ENCODE results near the gene DIP2C.
A peak's percentile ranks its signal among the peaks of the same experiment; 100 is the strongest.

The DIP2C gene

DNA sequence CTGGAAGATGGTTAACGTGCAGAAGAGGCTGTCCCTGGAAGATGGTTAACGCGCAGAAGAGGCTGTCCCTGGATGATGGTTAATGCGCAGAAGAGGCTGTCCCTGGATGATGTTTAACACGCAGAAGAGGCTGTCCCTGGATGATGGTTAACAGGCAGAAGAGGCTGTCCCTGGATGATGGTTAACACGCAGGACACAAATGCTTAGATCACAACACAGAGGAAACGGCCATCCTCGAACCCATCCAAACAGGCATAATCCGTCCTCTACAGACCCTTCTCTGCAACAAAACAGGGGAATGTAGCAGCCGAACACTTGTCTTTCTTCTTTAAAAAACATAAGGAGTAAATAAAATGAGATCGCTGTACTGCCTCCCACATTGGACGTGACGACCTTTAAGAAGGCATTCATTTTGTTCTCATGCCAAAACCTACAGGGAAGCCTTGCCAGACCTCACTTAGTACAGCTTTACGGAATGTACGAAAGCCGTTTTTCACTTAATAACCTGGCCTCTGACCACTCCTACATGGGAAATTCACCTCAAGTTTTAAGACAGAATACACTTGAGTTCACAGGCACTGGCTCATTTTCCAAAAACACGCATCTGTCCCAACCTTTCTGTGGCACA lies 309.0 kb downstream of the DIP2C start:
- Histone ChIP-seq H3K36me3 (ENCODE audit: control insufficient read depth in 2 of 2, insufficient read depth in 2 of 2, low read length in 2 of 2) (peaks cover 27 to 43% of the 10 kb centered on the region in 2 donors), H3K9me3 (ENCODE audit: control insufficient read depth in 2 of 2, low read length in 2 of 2) (no peaks in the 10 kb centered on the region), H3K9ac (ENCODE audit: low read length in 2 of 2) (no peak overlapping the region), H3K27me3 (ENCODE audit: control insufficient read depth in 1 of 2, insufficient read depth in 2 of 2, low read length in 2 of 2) (no peaks in the 10 kb centered on the region), H3K27ac (ENCODE audit: low read length) (peak overlapping the region; percentile 31), H3K4me3 (ENCODE audit: low read length in 2 of 2) (peak overlapping the region in 1 of 2 donors; percentile 57), H3K4me1 (ENCODE audit: control insufficient read depth, insufficient read depth, low read length) (peaks cover 10% of the 10 kb centered on the region)

- H3K36me3 ChIP-seq (ENCODE audit: control insufficient read depth in 2 of 2, insufficient read depth in 2 of 2, low read length in 2 of 2) = peaks cover 27 to 45% of the 10 kb centered on the region in 2 donors
Observed at GRCh38 chr10:378930-379704, 310.4 kb downstream of the DIP2C start.

DNA sequence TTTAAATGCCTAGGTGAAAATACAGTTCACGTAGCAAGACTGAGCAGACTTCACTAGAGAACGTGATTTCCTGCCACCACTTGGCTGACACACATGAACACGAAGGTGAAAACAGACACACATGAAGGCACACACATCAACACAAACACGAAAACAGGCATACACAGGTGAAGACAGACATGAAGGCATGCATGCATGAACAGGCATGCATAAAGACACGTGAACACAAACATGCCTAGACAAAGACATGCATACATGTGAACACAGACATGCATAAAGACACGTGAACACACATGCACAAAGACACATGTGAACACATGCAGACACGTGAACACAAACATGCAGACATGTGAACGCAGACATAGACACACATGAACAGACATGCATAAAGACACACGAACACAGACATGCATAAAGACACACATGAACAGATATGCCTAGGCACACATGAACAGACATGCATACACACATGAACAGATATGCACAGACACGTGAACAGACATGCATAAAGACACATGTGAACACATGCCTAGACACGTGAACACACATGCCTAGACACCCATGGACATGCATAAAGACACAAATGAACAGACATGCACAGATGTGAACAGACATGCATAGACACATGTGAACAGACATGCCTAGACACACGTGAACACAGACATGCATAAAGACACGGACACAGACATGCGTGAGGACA lies 311.1 kb downstream of the DIP2C start:
- Histone ChIP-seq H3K27ac (ENCODE audit: low read length) (no peak overlapping the region), H3K4me1 (ENCODE audit: control insufficient read depth, insufficient read depth, low read length) (peaks cover 21% of the 10 kb centered on the region), H3K9ac (ENCODE audit: low read length in 2 of 2) (no peak overlapping the region), H3K4me3 (ENCODE audit: low read length in 2 of 2) (no peak overlapping the region), H3K36me3 (ENCODE audit: control insufficient read depth in 2 of 2, insufficient read depth in 2 of 2, low read length in 2 of 2) (peaks cover 21 to 40% of the 10 kb centered on the region in 2 donors), H3K9me3 (ENCODE audit: control insufficient read depth in 2 of 2, low read length in 2 of 2) (no peaks in the 10 kb centered on the region), H3K27me3 (ENCODE audit: control insufficient read depth in 1 of 2, insufficient read depth in 2 of 2, low read length in 2 of 2) (no peaks in the 10 kb centered on the region)

More at GRCh38 chr10:378930-379704, 310.4 kb downstream of the DIP2C start:
- Histone ChIP-seq H3K9me3 (ENCODE audit: control insufficient read depth in 2 of 2, low read length in 2 of 2) (no peaks in the 10 kb centered on the region), H3K4me1 (ENCODE audit: control insufficient read depth, insufficient read depth, low read length) (peaks cover 14% of the 10 kb centered on the region), H3K27me3 (ENCODE audit: control insufficient read depth in 1 of 2, insufficient read depth in 2 of 2, low read length in 2 of 2) (no peaks in the 10 kb centered on the region), H3K4me3 (ENCODE audit: low read length in 2 of 2) (no peak overlapping the region), H3K27ac (ENCODE audit: low read length) (no peak overlapping the region), H3K9ac (ENCODE audit: low read length in 2 of 2) (no peak overlapping the region)

- Histone ChIP-seq H3K27ac (ENCODE audit: low read length) (no peak overlapping the region), H3K9me3 (ENCODE audit: control insufficient read depth in 2 of 2, low read length in 2 of 2) (no peaks in the 10 kb centered on the region), H3K27me3 (ENCODE audit: control insufficient read depth in 1 of 2, insufficient read depth in 2 of 2, low read length in 2 of 2) (no peaks in the 10 kb centered on the region), H3K4me3 (ENCODE audit: low read length in 2 of 2) (no peak overlapping the region), H3K4me1 (ENCODE audit: control insufficient read depth, insufficient read depth, low read length) (peaks cover 30% of the 10 kb centered on the region), H3K36me3 (ENCODE audit: control insufficient read depth in 2 of 2, insufficient read depth in 2 of 2, low read length in 2 of 2) (peaks cover 12 to 37% of the 10 kb centered on the region in 2 donors), H3K9ac (ENCODE audit: low read length in 2 of 2) (no peak overlapping the region)
Observed at GRCh38 chr10:377228-377627, 312.2 kb downstream of the DIP2C start.

- Histone ChIP-seq H3K9me3 (ENCODE audit: control insufficient read depth in 2 of 2, low read length in 2 of 2) (no peaks in the 10 kb centered on the region), H3K36me3 (ENCODE audit: control insufficient read depth in 2 of 2, insufficient read depth in 2 of 2, low read length in 2 of 2) (peaks cover 9 to 30% of the 10 kb centered on the region in 2 donors), H3K4me1 (ENCODE audit: control insufficient read depth, insufficient read depth, low read length) (peaks cover 30% of the 10 kb centered on the region), H3K27me3 (ENCODE audit: control insufficient read depth in 1 of 2, insufficient read depth in 2 of 2, low read length in 2 of 2) (no peaks in the 10 kb centered on the region), H3K27ac (ENCODE audit: low read length) (no peak overlapping the region), H3K4me3 (ENCODE audit: low read length in 2 of 2) (no peak overlapping the region), H3K9ac (ENCODE audit: low read length in 2 of 2) (no peak overlapping the region)
Observed at GRCh38 chr10:375815-376505, 313.5 kb downstream of the DIP2C start.

GRCh38 chr10:374354-374753 lies 315.1 kb downstream of the DIP2C start:
- no peak overlapping the region for H3K4me3 ChIP-seq (ENCODE audit: low read length in 2 of 2)
- H3K4me1 ChIP-seq (ENCODE audit: control insufficient read depth, insufficient read depth, low read length) = peaks cover 34% of the 10 kb centered on the region
- peaks cover 6 to 26% of the 10 kb centered on the region in 2 donors for H3K36me3 ChIP-seq (ENCODE audit: control insufficient read depth in 2 of 2, insufficient read depth in 2 of 2, low read length in 2 of 2)
- no peaks in the 10 kb centered on the region for H3K27me3 ChIP-seq (ENCODE audit: control insufficient read depth in 1 of 2, insufficient read depth in 2 of 2, low read length in 2 of 2)
- H3K27ac ChIP-seq (ENCODE audit: low read length) = no peak overlapping the region
- H3K9me3 ChIP-seq (ENCODE audit: control insufficient read depth in 2 of 2, low read length in 2 of 2) = no peaks in the 10 kb centered on the region
- no peak overlapping the region for H3K9ac ChIP-seq (ENCODE audit: low read length in 2 of 2)

DNA sequence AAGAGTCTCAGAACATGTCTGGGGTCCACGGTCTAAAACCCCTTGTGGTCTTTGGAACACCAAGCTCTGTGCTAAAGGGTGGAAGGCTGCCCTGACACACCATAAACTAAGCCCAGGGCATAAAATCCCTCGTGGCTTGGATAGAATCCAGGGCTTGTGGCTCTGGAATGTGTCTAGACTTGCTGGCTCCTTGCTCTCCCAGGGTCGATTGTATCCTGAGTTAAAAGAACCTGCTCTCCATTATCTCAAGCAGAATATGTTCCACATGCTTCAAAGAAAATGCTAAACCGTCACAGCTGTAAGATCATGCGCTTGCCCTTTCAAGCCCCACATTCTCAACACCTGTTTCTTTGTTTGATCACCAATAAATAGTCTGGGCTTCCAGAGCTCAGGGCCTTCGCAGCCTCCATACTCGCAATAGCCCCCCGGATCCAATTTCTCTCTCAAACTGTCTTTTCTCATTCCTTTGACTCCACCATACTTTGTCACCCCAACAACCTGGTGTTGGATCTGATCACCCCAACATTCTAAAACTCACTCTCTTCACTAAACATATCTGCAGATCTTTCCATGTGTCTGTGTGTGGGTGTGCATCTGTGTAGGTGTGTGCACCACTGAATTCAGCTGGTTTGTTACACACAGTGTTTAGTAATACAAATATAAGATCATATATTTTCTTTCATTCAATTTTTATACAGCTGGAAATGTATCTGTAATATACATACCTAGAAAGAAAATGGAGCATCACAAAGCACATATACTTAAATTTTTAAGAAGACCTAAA lies 315.8 kb downstream of the DIP2C start:
- Histone ChIP-seq H3K27me3 (ENCODE audit: control insufficient read depth in 1 of 2, insufficient read depth in 2 of 2, low read length in 2 of 2) (no peaks in the 10 kb centered on the region), H3K9me3 (ENCODE audit: control insufficient read depth in 2 of 2, low read length in 2 of 2) (no peaks in the 10 kb centered on the region), H3K4me1 (ENCODE audit: control insufficient read depth, insufficient read depth, low read length) (peaks cover 40% of the 10 kb centered on the region), H3K4me3 (ENCODE audit: low read length in 2 of 2) (no peak overlapping the region), H3K36me3 (ENCODE audit: control insufficient read depth in 2 of 2, insufficient read depth in 2 of 2, low read length in 2 of 2) (peaks cover 8 to 31% of the 10 kb centered on the region in 2 donors), H3K9ac (ENCODE audit: low read length in 2 of 2) (no peak overlapping the region), H3K27ac (ENCODE audit: low read length) (no peak overlapping the region)

DNA sequence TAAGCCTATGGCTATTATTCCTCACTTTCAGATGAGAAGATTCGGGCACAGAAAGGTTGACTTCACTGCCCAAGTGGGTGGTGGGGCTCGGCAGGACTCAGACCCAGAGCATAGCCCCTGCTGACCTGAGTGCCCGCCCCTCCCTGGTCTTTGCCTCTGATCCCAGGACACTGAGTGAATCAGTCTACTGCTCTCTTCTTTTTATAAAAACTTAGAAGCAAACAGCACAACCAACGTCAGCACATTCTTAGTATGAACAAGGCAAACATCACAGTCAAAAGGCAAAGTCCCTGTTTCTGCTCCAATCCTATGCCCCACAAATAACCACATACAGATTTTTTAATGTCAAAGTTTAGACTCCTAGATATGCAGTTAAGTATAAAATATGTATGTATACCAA lies 316.5 kb downstream of the DIP2C start:
- Histone ChIP-seq H3K4me1 (ENCODE audit: control insufficient read depth, insufficient read depth, low read length) (peaks cover 41% of the 10 kb centered on the region), H3K4me3 (ENCODE audit: low read length in 2 of 2) (no peak overlapping the region), H3K36me3 (ENCODE audit: control insufficient read depth in 2 of 2, insufficient read depth in 2 of 2, low read length in 2 of 2) (peaks cover 9 to 28% of the 10 kb centered on the region in 2 donors), H3K9ac (ENCODE audit: low read length in 2 of 2) (no peak overlapping the region), H3K9me3 (ENCODE audit: control insufficient read depth in 2 of 2, low read length in 2 of 2) (no peaks in the 10 kb centered on the region), H3K27ac (ENCODE audit: low read length) (no peak overlapping the region), H3K27me3 (ENCODE audit: control insufficient read depth in 1 of 2, insufficient read depth in 2 of 2, low read length in 2 of 2) (no peaks in the 10 kb centered on the region)

DNA sequence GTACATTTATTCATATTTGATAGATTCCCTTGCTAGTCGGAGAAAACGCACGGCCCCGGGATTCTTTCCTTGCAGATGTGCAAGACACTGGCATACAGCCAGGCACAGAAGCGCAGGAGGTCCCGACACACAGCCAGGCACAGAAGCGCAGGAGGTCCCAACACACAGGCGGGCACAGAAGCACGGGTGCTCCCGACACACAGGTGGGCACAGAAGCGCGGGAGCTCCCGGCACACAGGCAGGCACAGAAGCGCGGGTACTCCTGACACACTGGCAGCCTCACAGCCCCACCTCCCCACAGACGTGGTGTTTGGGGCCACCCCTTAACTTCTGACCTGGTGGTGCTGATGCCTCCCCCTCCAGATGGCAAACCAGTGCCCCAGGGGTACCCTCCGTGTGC lies 316.9 kb downstream of the DIP2C start:
- no peaks in the 10 kb centered on the region for H3K27me3 ChIP-seq (ENCODE audit: control insufficient read depth in 1 of 2, insufficient read depth in 2 of 2, low read length in 2 of 2)
- H3K4me1 ChIP-seq (ENCODE audit: control insufficient read depth, insufficient read depth, low read length) = peaks cover 41% of the 10 kb centered on the region
- no peak overlapping the region for H3K4me3 ChIP-seq (ENCODE audit: low read length in 2 of 2)
- peaks cover 10 to 29% of the 10 kb centered on the region in 2 donors for H3K36me3 ChIP-seq (ENCODE audit: control insufficient read depth in 2 of 2, insufficient read depth in 2 of 2, low read length in 2 of 2)
- no peak overlapping the region for H3K9ac ChIP-seq (ENCODE audit: low read length in 2 of 2)
- H3K9me3 ChIP-seq (ENCODE audit: control insufficient read depth in 2 of 2, low read length in 2 of 2) = no peaks in the 10 kb centered on the region
- H3K27ac ChIP-seq (ENCODE audit: low read length) = no peak overlapping the region

GRCh38 chr10:371515-371914 lies 318.0 kb downstream of the DIP2C start:
- no peak overlapping the region for H3K9ac ChIP-seq (ENCODE audit: low read length in 2 of 2)
- no peaks in the 10 kb centered on the region for H3K27me3 ChIP-seq (ENCODE audit: control insufficient read depth in 1 of 2, insufficient read depth in 2 of 2, low read length in 2 of 2)
- H3K36me3 ChIP-seq (ENCODE audit: control insufficient read depth in 2 of 2, insufficient read depth in 2 of 2, low read length in 2 of 2) = peaks cover 17 to 32% of the 10 kb centered on the region in 2 donors
- no peak overlapping the region for H3K27ac ChIP-seq (ENCODE audit: low read length)
- peaks cover 41% of the 10 kb centered on the region for H3K4me1 ChIP-seq (ENCODE audit: control insufficient read depth, insufficient read depth, low read length)
- no peak overlapping the region for H3K4me3 ChIP-seq (ENCODE audit: low read length in 2 of 2)
- H3K9me3 ChIP-seq (ENCODE audit: control insufficient read depth in 2 of 2, low read length in 2 of 2) = no peaks in the 10 kb centered on the region
